HepG2 (cell line): ENCODE measurements around the gene IL17RB. TPM values are rescaled to one million over a fixed set of nuclear protein-coding genes. Genes with fewer than 3 reads are reported as not detected.
A peak's percentile ranks its signal among the peaks of the same experiment; 100 is the strongest.

Experiments
- ARID4A ChIP-seq: sonication (generic); formaldehyde crosslinking; IDR thresholded peaks from 2 replicates; pipeline ENCODE4 v1.5.0; 2020; ENCODE audit warnings: mild to moderate bottlenecking, missing genetic modification reagents, borderline replicate concordance
- ATF1 ChIP-seq: IDR thresholded peaks from 2 replicates; pipeline ENCODE4 v1.6.1; 2016; ENCODE audit warnings: mild to moderate bottlenecking, control low read depth
- GLMP ChIP-seq: sonication (generic); formaldehyde crosslinking; IDR thresholded peaks from 2 replicates; pipeline ENCODE4 v1.9.0; 2021; ENCODE audit warnings: missing genetic modification reagents, mild to moderate bottlenecking, borderline replicate concordance
- MYPOP ChIP-seq: sonication (generic); formaldehyde crosslinking; IDR thresholded peaks from 2 replicates; pipeline ENCODE4 v1.8.1; 2023; ENCODE audit warnings: mild to moderate bottlenecking, moderate library complexity, missing genetic modification reagents
- PRDM10 ChIP-seq: sonication (generic); formaldehyde crosslinking; IDR thresholded peaks from 2 replicates; pipeline ENCODE4 v1.4.0; 2020; ENCODE audit warnings: low read depth, missing genetic modification reagents
- SOX5 ChIP-seq: IDR thresholded peaks from 2 replicates; pipeline ENCODE4 v1.6.1; 2016; ENCODE audit warnings: borderline replicate concordance
- SOX6 ChIP-seq, 2 experiments: fragments of 450-650 bp in 1 of 2; sonication (generic) in 1 of 2; formaldehyde crosslinking in 1 of 2; IDR thresholded peaks; 2 replicates each; pipeline versions ENCODE4 v1.4.0 to v1.6.1; 2017 to 2020; ENCODE audit warnings: antibody characterized with exemption in 1 of 2, mild to moderate bottlenecking in 1 of 2, missing genetic modification reagents in 1 of 2
- STAT6 ChIP-seq: sonication (generic); formaldehyde crosslinking; IDR thresholded peaks from 2 replicates; pipeline ENCODE4 v1.4.0; 2020; ENCODE audit warnings: missing genetic modification reagents, mild to moderate bottlenecking, borderline replicate concordance
- ZNF574 ChIP-seq: sonication (generic); formaldehyde crosslinking; IDR thresholded peaks from 2 replicates; pipeline ENCODE4 v1.4.0; 2020; ENCODE audit warnings: missing genetic modification reagents
- polyA plus RNA-seq, 8 experiments: library from polyadenylated mRNA; depleted of rRNA in 3 of 8; stranded (reverse) in 7 of 8; unstranded in 1 of 8; fragments of >200 nt; fragmentation: Illumina TruSeq in 4 of 8; extraction: Trizol in 4 of 8; gene quantifications; 2 replicates each; pipeline versions ENCODE4 v1.2.1 to v1.2.3, GENCODE V29; 2011 to 2016; ENCODE audit warnings: low read depth in 4 of 8, missing spikeins in 1 of 8, mixed read lengths in 1 of 8; ENCODE audit not compliant: insufficient read depth in 1 of 8
- total RNA-seq, 5 experiments: library from RNA; depleted of rRNA; stranded (reverse); fragments of >200 nt; fragmentation: Illumina TruSeq; extraction: Trizol; gene quantifications; 2 replicates each; pipeline ENCODE4 v1.2.3, GENCODE V29; 2016; ENCODE audit warnings: low read depth in 1 of 5

Gene IL17RB
- total and polyA plus RNA-seq, 2 of the 13 experiments (the other 11 are each of a cell fraction or from before 2014, with no cell fraction given), result 130 to 190 TPM

- TF ChIP-seq PRDM10 (peak; percentile 77), ARID4A (CRISPR knock-in tag) (peak; percentile 19; the same call in 1 of the 2 replicates), SOX6 (IDR thresholded peaks at IDR 0.05) (no peak), SOX6 (CRISPR knock-in tag; IDR thresholded peaks at IDR 0.05) (peak; percentile 87), ATF1 (CRISPR knock-in tag) (no peak), ZNF574 (CRISPR knock-in tag) (0 out of 2 replicates have a peak, but pooled peaks have one; percentile 39), SOX5 (peak; percentile 72), MYPOP (0 out of 2 replicates have a peak, but pooled peaks have one; percentile 5), GLMP (CRISPR knock-in tag) (no peak), STAT6 (no peak; the same call in 1 of the 2 replicates)
These were observed 1.9 kb upstream of the IL17RB start (continued) for GRCh38 chr3:53844262-53845102.
